GM23248 (cell line): ENCODE measurements around the gene KNL1. TPM values are rescaled to one million over a fixed set of nuclear protein-coding genes. Genes with fewer than 3 reads are reported as not detected.

Source experiments
- DNase-seq: peaks from one replicate; pipeline ENCODE4 v3.0.0-alpha.2; 2015
- H2AFZ ChIP-seq: fragments of 200-600 bp; sonication (generic); 2 replicates; pipeline ENCODE4 v1.6.1; 2016; ENCODE audit warnings: antibody characterized with exemption
- H3F3A ChIP-seq: fragments of 200-600 bp; sonication (generic); 2 replicates; pipeline ENCODE4 v1.6.1; 2016; ENCODE audit warnings: mild to moderate bottlenecking, antibody characterized with exemption, mixed run types; ENCODE audit not compliant: insufficient read depth
- H3K27ac ChIP-seq: fragments of 200-600 bp; sonication (generic); 2 replicates; pipeline ENCODE4 v1.5.1; 2016; ENCODE audit warnings: mild to moderate bottlenecking
- H3K27me3 ChIP-seq: fragments of 200-600 bp; sonication (generic); replicated peaks from 2 replicates; pipeline ENCODE4 v1.6.1; 2016; ENCODE audit warnings: mild to moderate bottlenecking; ENCODE audit not compliant: insufficient read depth
- H3K36me3 ChIP-seq: fragments of 200-600 bp; sonication (generic); 2 replicates; pipeline ENCODE4 v1.6.1; 2016; ENCODE audit warnings: low read depth, mild to moderate bottlenecking
- H3K4me1 ChIP-seq: fragments of 200-600 bp; sonication (generic); 2 replicates; pipeline ENCODE4 v1.6.1; 2016; ENCODE audit warnings: mild to moderate bottlenecking; ENCODE audit not compliant: insufficient read depth
- H3K4me2 ChIP-seq: fragments of 200-600 bp; sonication (generic); one replicate; pipeline ENCODE4 v1.6.1; 2016; ENCODE audit warnings: mild to moderate bottlenecking; ENCODE audit not compliant: unreplicated experiment
- H3K4me3 ChIP-seq: fragments of 200-600 bp; sonication (generic); 2 replicates; pipeline ENCODE4 v1.5.1; 2016; ENCODE audit warnings: mild to moderate bottlenecking
- H3K79me2 ChIP-seq: fragments of 200-600 bp; sonication (generic); 2 replicates; pipeline ENCODE4 v1.6.1; 2016; ENCODE audit warnings: mild to moderate bottlenecking; ENCODE audit not compliant: insufficient read depth
- H3K9ac ChIP-seq: fragments of 200-600 bp; sonication (generic); 2 replicates; pipeline ENCODE4 v1.6.1; 2016; ENCODE audit warnings: mild to moderate bottlenecking
- H3K9me2 ChIP-seq: fragments of 200-600 bp; sonication (generic); 2 replicates; pipeline ENCODE4 v1.6.1; 2016; ENCODE audit warnings: mixed run types, mild to moderate bottlenecking, moderate library complexity; ENCODE audit not compliant: insufficient read depth
- H3K9me3 ChIP-seq: fragments of 200-600 bp; sonication (generic); one replicate; pipeline ENCODE4 v1.6.1; 2017; ENCODE audit warnings: low read depth
- H4K20me1 ChIP-seq: fragments of 200-600 bp; sonication (generic); 2 replicates; pipeline ENCODE4 v1.6.0; 2016; ENCODE audit not compliant: insufficient read depth
- EZH2 ChIP-seq: fragments of 200-600 bp; sonication (generic); IDR thresholded peaks from 2 replicates; pipeline ENCODE4 v1.6.1; 2018; ENCODE audit warnings: antibody characterized with exemption, mild to moderate bottlenecking; ENCODE audit not compliant: insufficient read depth, poor library complexity, severe bottlenecking
- EZH2phosphoT487 ChIP-seq: fragments of 200-600 bp; sonication (generic); IDR thresholded peaks from 2 replicates; pipeline ENCODE4 v1.6.1; 2018; ENCODE audit warnings: antibody characterized with exemption, moderate library complexity, mild to moderate bottlenecking, low read depth; ENCODE audit not compliant: insufficient read depth
- WGBS, 2 experiments: methylation state at CpG; one replicate each; pipeline ENCODE4 v1.1.6; 2015 to 2017; ENCODE audit warnings: low lambda C conversion rate in 2 of 2, low coverage in 1 of 2; ENCODE audit errors: missing lambda C conversion rate in 2 of 2; 5-methylcytosine and 5-hydroxymethylcytosine counted together
- in situ Hi-C: fragments of 300-500 bp; cut with MboI; formaldehyde crosslinking; loops from 2 replicates; pipeline ENCODE4 v1.15.0; 2020
- polyA plus RNA-seq: library from polyadenylated mRNA; unstranded; fragments of >200 nt; fragmentation: Nextera tagmentation; extraction: Ambion mirVana; gene quantifications from 2 replicates; pipeline ENCODE4 v1.2.1, GENCODE V29; 2016
- total RNA-seq: library from RNA; depleted of rRNA; stranded (reverse); fragments of >200 nt; shearing (Covaris generic); gene quantifications from 2 replicates; pipeline ENCODE4 v1.2.3, GENCODE V29; 2014

Gene KNL1
- total and polyA plus RNA-seq, 2 experiments from 2014 or later = 5.7 to 14.5 TPM

- Histone ChIP-seq H3K36me3 (peaks cover 7% of the 10 kb centered on the region; the same call in 1 of the 2 replicates), H3K79me2 (no peaks in the 10 kb centered on the region), H3K27me3 (no peaks in the 10 kb centered on the region), H2AFZ (no peak overlapping the region), H3K4me2 (no peak overlapping the region), H3K9me3 (no peaks in the 10 kb centered on the region), H3K4me3 (no peak overlapping the region), H3K9me2 (no peaks in the 10 kb centered on the region), H3F3A (no peaks in the 10 kb centered on the region), H3K27ac (no peak overlapping the region), H3K9ac (no peak overlapping the region), H4K20me1 (no peaks in the 10 kb centered on the region), H3K4me1 (no peaks in the 10 kb centered on the region)
- 81 to 85% methylated on average over 9 of the region's 9 CpGs for WGBS, 2 experiments
- DNase-seq = no peak
- no peak for TF ChIP-seq EZH2
- no peak for TF ChIP-seq EZH2phosphoT487
- in situ Hi-C loops = no loop called here
Observed at GRCh38 chr15:40549894-40550293, 44.2 kb upstream of the KNL1 start.

GRCh38 chr15:40550341-40551037, 43.6 kb upstream of the KNL1 start:
- 93 to 96% methylated on average over 6 of the region's 6 CpGs for WGBS, 2 experiments
- Histone ChIP-seq H3K27me3 (no peaks in the 10 kb centered on the region), H3K79me2 (no peaks in the 10 kb centered on the region), H3K4me1 (no peaks in the 10 kb centered on the region), H3K4me3 (no peak overlapping the region), H3K4me2 (no peak overlapping the region), H3K27ac (no peak overlapping the region), H3K36me3 (peaks cover 13% of the 10 kb centered on the region), H2AFZ (no peak overlapping the region), H4K20me1 (no peaks in the 10 kb centered on the region), H3K9me2 (no peaks in the 10 kb centered on the region), H3K9ac (no peak overlapping the region), H3K9me3 (no peaks in the 10 kb centered on the region), H3F3A (no peaks in the 10 kb centered on the region)
- no peak for DNase-seq
- no peak for TF ChIP-seq EZH2
- TF ChIP-seq EZH2phosphoT487 = no peak
- in situ Hi-C loops = no loop called here

GRCh38 chr15:40554161-40554525, 39.9 kb upstream of the KNL1 start:
- Histone ChIP-seq H3K9me2 (no peaks in the 10 kb centered on the region), H3K4me1 (no peaks in the 10 kb centered on the region), H3K79me2 (peaks cover 13% of the 10 kb centered on the region), H3K27ac (no peak overlapping the region), H3K27me3 (no peaks in the 10 kb centered on the region), H4K20me1 (no peaks in the 10 kb centered on the region), H3K9me3 (no peaks in the 10 kb centered on the region), H3K4me2 (no peak overlapping the region), H2AFZ (no peak overlapping the region), H3K9ac (no peak overlapping the region), H3K4me3 (no peak overlapping the region), H3F3A (no peaks in the 10 kb centered on the region), H3K36me3 (peaks cover 32% of the 10 kb centered on the region)
- in situ Hi-C loops = no loop called here
- 72 to 83% methylated on average over 4 of the region's 4 CpGs for WGBS, 2 experiments
- TF ChIP-seq EZH2 = no peak
- no peak for TF ChIP-seq EZH2phosphoT487
- no peak for DNase-seq

- Histone ChIP-seq H4K20me1 (no peaks in the 10 kb centered on the region), H3K9me3 (no peaks in the 10 kb centered on the region), H2AFZ (no peak overlapping the region), H3F3A (no peaks in the 10 kb centered on the region), H3K36me3 (peaks cover 32% of the 10 kb centered on the region), H3K27me3 (no peaks in the 10 kb centered on the region), H3K27ac (no peak overlapping the region), H3K9ac (no peak overlapping the region), H3K4me2 (no peak overlapping the region), H3K4me1 (no peaks in the 10 kb centered on the region), H3K9me2 (no peaks in the 10 kb centered on the region), H3K4me3 (no peak overlapping the region), H3K79me2 (peaks cover 30% of the 10 kb centered on the region)
- DNase-seq = no peak
- TF ChIP-seq EZH2phosphoT487 (no peak), EZH2 (no peak)
- 89 to 96% methylated on average over 2 of the region's 2 CpGs for WGBS, 2 experiments
- in situ Hi-C loops = no loop called here
Observed at GRCh38 chr15:40555876-40556275, 38.2 kb upstream of the KNL1 start.
